ENCODE measurements around the gene PRF1.
"Not testable (repeated sequence)": the region's sequence is repeated elsewhere in the genome, so short reads cannot be mapped to it uniquely, and the experiment has no call there.

The PRF1 gene

DNA sequence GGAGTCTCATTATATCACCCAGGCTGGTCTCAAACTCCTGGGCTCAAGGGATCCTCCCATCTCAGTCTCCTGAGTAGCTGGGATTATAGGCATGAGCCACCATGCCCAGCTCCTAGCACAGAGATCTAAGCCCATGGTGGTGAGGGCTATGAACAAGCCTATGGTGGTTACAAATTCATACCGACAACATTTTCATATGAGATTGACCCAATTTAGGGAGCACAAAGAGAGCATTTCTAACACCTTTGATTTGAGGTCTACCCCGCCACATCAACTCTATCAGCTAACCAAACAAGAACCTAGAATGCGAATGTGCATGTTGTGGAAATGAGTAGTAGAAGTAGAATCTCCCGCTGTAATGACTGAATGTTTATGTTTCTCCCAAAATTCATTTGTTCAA lies 14.2 kb upstream of the PRF1 start:
- no peak for DNase-seq

DNA sequence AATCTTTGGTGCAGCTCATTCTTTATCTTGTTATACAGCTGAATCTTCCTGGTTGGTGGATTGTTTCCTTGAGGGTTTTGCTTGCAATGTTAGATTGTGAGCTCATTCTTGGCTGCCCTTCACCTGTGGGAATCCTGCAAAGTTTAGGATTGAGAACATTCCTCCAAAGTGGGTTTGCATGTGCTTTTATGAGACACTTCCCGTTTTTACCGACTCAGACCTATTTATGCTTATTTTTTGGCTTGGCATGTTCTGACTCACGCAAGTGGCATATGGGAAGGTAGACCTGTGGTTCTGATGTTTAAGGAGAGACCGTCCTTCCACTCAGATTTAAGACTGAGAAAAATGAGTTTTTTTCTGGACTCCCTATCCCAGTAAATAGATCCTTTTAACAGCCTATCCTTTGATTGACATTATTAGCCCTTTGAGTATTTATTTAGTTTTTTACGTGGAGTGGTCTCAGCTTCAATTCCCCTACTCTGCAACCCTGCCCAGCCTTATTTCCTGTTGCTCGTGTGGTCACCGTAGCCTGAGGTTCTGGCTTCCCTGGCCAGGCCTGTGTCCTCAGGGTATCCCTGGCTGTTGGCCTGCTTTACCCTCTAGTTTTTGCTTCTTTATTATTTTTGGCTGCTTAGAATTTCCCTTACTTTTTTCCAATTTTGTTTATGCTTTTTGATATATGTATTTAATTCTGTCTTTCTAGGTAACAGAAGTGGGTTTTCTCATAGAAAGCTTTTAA lies 13.4 kb upstream of the PRF1 start:
- no peak for DNase-seq

DNA sequence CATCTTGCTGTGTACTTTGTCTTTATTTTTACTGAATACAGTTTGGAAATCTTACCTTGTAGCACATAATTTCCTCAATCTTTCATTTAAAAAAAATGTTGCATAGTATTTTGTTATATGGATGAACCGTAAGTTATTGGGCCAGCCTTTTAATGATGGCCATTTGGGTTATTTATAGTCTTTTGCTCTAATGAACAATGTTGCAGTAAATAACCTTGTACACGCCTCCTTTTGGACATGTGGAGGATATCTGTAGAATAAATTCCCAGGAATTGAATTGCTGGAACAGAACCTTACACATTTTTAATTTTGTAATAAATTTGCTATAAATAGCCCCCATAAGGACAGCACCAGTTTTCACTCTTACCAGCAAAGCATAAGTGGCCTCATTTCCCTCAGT lies 12.7 kb upstream of the PRF1 start:
- no peak for DNase-seq

DNA sequence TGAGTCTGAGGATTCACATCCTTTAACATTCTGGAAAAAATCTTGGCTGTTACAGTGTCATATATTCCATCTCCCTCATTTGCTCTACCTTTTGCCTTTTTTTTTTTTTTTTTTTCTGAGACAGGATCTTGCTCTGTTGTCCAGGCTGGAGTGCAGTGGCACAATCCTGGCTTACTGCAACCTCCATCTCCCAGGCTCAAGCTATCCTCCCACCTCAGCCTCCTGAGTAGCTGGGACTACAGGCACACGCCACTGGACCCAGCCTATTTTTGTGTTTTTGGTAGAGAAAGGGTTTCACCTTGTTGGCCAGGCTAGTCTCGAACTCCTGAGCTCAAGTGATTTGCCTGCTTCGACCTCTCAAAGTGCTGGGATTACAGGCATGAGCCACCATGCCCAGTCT lies 11.8 kb upstream of the PRF1 start:
- DNase-seq, result not testable (repeated sequence)

DNA sequence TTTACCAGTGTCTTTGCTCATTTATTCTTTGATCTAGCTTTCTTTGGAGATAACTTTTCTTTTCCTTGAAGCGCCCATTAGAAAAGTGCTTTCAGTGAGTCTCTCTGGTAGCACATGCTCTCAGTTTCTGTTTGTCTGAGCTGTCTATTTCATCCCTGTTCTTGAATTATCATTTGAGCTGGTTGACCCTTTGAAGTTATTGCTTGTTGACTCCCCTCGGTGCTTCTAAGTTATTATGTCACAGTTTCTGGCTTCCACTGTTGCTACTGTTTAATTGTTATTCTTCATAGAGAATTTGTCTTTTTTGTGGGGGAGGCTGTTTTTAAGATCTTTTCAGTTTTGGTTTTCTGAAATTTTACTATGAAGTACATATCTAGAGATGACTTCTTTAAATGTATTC lies 11.4 kb upstream of the PRF1 start:
- no peak for DNase-seq

DNA sequence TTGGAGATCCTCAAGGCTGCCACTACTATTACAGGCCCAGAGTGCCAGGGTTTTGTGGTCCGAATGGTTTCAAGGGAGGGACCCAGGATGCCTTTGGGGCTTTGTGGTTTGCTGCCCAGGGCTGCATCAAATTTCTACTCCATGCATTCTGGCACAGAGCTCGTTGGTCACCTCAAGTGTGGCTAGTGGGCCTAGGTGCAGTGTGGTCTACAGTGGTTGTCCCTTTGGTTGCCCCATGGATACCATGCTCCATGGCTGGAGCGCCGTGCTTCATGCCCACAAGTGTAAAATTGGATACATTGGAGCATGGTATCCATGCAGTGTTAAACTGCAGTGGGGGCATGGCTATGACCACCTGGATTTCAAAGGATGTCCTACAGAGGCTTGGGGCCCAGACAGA lies 5.4 kb upstream of the PRF1 start:
- DNase-seq, result no peak

DNA sequence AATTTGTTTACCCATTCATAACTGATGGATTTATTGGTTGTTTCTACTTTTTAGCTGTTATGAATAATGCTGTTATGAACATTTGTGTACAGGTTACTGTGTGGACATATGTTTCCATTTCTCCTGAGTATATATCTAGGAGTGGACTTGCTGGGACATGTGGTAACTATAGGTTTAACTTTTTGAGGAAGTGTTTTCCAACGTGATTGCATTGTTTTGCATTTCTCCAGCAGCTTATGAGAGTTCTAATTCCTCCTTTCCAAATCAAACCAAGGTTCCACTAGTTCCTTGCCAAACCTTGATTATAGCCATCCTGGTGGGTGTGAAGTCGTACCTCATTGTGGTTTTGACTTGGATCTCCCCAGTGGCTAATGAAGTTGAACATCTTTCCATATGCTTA lies 2.6 kb upstream of the PRF1 start:
- DNase-seq, result no peak

DNA sequence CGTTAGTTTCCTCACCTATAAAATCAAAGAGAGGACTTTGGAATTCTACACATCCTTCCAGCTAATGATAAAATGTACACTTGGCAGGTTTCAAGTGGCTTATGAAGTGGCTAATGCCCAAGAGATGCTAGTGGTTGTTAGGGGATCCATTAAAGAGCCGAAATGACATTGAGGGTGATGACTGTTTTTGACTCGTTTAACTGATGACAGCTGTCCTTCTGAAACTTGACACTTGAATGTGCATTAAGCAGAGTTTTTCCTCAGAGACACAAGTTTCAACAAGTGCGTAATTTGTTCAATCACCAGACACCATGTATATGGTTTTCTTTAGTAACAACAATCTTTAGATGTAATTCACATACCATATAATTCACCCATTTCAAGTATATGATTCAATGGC lies 1.6 kb upstream of the PRF1 start:
- peak; percentile 37 for DNase-seq

DNA sequence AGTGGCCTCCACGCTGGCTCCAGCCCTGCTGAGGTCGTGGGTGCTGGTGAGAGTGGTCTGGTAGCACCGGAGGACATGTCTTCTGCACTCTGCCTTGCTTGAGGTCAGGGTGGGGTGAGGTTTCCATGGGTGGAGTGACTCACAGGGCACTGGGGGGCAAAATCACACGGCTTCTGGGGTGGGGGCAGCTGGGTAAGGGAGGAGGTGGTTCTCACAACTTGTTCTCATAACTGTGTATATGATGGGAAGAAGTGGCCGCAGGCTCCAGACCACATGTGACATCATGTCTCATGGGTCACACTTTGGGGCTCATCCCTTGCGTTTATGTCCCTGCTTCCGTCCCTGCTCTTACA lies 884 bp upstream of the PRF1 start:
- no peak for DNase-seq

DNA sequence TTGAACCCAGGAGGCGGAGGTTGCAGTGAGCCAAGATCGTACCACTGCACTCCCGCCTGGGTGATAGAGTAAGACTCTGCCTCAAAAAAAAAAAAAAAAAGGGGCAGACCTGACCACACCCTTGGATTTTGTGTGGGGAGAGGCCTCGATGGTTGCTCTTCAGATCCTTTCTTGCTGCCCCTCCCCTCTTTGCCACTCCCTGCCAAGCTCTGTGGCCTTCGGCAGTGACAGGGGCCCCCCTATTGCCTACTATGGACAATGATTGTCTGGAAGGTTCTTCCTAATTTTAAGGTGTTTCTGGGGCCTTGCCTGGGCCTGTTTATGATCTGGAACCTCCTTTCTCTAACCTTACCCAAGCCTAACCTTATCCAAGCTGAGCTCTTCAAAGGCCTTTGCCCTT lies 795 bp downstream of the PRF1 start:
- no peak for DNase-seq

DNA sequence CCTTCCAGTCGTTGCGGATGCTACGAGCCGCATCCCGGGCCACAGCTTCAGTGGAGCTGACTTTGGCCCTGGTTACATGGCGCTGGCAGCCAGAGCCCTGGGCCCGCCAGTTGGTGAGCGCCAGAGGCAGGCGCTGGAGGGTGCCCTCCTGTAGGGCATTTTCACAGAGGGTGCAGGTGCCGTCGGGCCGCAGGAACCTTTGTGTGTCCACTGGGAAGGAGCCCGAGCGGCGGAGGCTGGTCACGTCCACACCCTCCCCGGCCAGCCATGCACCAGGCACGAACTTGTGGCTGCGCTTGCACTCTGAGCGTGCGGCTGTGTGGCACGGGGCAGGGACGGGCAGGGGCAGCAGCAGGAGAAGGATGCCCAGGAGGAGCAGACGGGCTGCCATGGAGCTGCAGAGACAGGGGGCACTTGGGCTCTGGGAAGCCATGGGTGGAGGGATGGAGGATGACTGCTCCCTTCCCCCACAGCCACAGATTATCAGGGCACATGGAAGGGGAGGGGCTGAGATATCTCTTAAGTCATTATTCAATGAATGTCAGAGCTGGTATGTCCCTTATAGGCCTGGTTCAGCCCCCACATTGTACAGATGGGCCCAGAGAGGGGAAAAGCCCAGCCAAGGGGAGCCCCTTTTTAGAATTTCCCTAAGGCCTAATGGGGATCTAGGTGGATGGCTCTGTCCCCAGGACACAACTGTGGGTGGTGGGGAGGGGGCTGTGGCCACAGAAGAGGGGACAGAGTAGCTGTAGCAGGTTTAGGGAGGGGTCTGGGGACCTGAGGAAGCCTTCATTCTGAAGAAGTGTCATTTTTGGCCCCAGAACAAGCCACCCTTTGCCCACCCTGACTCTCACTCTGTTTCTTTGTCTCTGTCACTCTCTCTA lies 1.8 kb downstream of the PRF1 start:
- DNase-seq, result no peak

DNA sequence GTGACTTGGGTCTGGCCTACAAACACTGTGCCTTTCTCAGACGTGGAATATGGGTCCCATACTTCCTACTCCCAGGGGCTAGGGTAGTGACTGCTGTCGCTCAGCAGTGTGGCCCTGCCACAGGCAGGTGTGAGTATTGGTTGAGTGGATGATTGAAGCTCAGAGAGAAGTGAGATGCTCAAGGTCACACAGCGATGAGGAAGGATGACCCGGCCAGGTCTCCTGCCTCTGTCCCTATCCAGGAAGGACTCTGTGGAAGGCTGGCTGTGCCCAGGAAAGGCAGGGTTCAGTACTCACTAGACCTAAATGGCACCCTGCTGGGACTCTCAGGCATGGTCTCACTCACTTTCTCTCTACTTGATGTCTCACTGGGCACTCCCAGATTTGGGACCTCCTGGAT lies 2.8 kb downstream of the PRF1 start:
- no peak for DNase-seq

DNA sequence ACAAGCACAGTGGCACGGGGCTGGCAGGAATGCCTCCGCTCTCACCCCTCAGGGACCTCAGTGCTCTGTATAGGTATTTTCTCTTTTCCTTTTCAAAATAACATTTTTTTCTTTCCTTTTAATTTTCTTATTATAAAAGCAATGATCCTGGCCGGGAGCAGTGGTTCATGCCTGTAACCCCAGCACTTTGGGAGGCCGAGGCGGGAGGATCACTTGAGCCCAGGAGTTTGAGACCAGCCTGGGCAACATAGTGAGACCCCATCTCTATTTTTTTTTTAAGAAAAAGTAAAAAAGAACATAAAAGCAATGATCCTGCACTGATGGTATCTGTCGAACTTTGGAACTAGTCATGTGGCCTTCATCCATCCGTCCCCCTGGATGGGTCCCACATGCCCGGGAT lies 3.2 kb downstream of the PRF1 start:
- DNase-seq, result no peak

DNA sequence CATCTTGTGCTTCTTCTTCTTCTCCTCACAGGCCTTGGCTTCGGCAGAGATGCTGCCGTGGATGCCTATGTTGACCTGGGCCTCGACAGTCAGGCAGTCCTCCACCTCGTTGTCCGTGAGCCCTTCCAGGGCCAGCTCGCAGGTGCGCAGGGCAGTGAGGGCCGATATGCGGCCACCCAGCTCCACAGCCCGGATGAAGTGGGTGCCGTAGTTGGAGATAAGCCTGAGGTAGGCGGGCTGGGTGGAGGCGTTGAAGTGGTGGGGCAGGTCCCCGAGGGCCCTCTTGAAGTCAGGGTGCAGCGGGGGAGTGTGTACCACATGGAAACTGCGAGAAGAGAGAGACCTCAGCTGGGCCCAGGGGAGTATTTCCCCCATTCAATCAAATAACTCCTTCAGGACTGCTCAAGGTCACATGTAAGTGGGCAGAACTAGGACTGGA lies 3.7 kb downstream of the PRF1 start:
- no peak for DNase-seq

DNA sequence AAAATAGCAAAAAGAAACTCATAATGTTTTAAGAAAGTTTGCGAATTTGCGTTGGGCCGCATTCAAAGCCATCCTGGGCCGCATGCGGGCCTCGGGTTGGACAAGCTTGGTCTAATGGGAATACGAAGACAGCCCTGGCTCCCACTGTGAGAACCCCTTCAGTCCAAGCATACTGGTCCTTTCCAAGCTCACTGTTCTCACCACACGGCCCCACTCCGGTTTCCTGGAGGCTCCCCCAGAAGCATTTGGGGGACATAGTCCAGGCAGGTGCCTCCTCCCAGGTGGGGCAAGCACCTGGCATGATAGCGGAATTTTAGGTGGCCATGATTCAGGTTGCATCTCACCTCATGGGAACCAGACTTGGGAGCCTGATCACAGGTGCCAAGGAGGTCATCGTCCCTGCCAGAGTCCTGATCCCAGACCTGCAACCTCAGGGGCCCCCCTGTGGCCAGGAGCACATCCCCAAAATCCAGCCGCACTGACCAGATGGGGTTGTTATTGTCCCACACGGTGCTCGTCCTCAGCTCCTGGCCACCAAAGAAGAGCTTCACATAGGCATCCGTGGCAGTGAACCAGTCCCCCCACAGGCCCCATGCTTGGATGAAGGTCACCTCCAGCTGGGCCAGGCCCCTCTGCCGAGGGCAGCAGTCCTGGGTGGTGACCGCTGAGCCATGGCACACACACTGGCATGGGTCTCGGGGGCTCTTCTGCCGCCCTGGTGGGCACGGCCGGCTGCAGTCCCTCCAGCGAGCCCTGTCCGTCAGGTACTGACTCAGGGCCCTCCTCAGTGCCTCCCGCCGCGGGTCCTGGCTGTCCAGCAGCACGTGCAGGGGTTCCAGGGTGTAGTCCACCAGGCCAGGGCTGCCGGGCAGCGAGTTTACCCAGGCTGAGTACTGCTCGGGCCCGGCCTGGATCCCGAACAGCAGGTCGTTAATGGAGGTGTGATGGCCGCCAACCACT lies 4.4 kb downstream of the PRF1 start:
- DNase-seq, result no peak

DNA sequence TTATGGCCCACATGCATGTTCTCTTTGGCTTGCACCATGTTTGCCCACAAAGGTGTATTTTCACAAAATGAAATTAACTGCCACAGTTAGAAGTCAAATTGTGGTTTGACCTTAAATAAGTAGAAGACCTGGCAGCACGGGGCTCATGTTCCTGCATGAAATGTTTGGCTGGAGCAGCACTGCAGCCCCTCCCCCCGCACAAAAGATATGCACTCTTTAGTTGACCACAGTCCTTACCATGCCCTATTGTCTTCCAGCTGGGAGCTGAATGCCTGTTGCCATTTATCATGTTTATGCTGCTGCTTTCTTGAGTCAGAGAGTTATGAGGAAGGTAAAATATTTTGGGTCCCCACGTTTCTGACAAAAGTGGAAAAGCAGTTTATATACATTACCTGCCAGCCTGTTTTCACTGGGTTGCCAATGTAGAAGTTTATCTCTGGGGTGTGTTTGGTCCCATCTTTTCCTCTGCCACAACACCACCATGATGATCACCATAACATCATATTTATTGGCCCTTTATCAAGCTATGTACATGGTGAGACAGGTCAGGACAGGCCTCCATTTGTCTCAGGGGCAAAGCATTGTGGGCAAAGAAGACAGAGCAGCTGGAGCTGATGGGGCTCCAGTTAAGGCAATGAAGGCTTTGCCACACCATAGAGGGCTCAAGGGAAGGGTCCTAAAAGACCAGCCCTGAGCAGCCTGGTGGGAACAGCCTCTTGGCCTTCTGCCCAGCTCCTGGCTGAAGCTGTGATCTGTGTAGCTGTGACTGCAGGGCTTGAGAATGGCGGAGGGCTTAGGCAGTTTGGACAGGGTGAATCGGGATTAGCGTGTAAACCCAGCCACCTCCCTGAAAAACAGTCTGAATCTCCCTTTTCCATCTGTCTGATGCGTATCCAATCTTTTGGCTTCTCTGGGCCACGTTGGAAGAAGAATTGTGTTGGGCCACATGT lies 5.4 kb downstream of the PRF1 start:
- DNase-seq, result peak; percentile 31

DNA sequence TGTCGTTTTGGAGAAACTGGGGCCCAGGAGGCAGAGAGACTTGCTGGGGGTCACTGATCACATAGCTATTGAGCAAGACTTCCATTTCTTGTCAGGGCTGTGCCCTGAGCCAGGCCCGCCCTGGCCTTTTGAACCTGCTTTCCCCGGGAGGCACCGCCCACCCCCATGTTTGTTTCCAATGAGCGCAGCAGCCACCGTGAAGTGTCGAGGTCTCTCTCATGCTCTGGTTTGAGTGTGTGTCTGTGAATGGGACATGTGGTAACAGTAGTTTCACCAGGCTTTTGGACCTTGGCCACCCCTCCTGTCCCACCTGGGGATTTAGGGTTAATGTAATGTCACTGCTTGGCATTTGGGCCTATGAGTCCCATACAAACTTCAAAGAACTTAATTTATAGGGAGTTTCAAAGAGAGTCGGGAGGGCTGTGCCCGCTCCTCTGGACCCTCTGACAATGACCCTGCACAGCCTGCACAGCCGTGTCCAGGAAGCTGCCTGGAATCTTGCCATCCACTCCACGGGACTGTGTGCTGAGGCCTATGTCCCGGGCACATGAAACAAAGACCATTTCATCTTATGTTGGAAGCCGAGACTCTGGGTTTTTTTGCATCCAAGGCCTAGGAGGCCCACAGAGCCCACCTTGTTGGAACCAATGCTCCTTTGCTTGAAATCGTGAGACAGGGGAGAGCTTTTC lies 6.3 kb downstream of the PRF1 start:
- DNase-seq, result no peak

DNA sequence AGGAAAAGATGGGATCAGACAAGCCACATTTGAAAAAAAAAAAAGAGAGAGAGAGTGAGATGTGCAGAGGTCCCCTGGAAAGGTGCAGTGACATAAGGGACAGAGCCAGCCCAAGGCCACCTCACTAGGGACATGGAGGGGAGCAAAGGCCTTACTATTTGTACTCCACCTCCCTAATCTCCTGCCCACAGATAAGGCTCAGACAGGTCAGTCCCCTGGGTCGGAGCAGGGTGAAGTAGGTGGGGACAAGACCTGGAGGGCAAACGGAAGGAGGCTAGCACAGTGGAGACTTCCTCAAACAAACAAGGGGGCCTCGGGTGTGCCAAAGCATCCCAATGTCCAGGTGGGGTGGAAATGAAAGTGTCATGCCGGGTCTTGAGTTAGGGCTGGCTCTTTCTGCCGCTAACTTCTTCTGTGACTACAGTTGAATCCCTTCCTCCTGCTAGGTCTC lies 7.0 kb downstream of the PRF1 start:
- no peak for DNase-seq

DNA sequence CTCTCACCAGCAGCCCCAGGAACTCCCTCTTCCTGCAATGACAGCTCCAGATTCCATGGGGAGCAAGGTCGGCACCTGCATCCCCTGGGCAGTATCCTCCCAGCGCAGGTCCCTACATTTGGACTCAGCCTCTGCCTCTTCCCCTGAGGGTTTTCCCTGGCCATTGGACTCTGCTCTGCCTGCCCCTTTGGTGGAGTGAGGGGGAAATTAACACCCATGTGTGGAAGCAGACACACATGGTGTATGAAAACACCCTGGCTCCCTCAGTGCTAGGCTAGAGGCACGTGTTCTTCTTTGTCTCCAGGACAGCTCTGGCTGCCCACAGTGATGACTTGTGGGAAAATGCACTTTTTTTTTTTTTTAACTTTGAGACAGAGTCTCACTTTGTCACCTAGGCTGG lies 8.4 kb downstream of the PRF1 start:
- no peak for DNase-seq

DNA sequence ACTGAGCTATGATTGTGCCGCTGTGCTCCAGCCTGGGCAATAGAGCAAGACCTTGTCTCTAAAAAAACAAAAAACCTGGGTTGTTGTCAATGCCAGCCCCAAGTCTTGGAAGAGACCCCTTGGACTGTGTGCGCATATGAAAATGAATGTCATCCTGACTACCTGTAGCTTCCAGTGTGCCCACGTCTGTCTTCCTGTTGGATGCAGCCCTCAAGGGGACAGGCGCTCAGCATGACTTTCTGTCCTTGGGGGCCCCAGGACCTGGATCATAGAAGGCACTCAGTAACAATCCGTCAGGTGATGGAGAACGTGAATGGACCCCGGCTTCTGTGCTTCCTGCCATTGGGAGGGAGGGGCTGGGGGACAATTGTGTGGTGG lies 9.0 kb downstream of the PRF1 start:
- no peak for DNase-seq

DNA sequence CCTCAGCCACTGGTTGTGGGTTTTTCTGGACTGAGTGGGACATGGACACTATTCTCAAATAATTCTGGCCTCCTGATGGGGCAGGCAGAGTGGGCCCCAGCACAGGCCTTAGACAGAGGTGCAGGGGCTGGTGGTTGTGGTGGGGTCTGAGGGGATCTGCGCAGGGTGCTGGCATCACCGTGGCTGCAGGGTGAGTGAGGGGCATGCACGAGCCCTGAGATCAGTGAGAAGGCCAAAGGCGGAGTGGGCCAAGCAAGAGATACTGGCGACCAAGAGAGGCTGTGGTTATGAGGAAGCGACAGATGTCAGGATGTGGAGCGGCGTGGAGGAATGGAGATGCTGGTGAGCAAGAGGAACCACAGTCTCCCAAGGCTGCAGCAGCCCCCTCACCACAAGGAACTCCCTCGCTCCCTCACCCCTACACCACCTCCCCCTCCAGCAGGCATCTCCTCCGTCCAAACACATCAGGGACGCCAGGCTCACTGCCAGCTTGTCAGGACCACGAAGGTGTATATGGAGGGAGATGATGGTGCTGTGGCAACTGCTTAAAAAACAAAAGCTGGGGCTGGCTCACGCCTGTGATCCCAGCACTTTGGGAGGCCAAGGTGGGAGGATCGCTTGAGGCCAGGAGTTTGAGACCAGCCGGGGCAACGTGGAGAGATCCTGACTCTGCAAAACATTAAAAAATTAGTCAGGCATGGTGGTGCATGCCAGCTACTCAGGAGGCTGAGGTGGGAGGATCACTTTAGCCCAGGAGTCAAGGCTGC lies 9.6 kb downstream of the PRF1 start:
- no peak for DNase-seq
